GM10847 (cell line): ENCODE measurements around the gene SERINC2.

Experiments used
- POLR2A ChIP-seq: IDR thresholded peaks from 2 replicates; pipeline ENCODE4 v1.6.1; 2011; ENCODE audit not compliant: insufficient read length; ENCODE audit errors: extremely low read depth

The SERINC2 gene

DNA sequence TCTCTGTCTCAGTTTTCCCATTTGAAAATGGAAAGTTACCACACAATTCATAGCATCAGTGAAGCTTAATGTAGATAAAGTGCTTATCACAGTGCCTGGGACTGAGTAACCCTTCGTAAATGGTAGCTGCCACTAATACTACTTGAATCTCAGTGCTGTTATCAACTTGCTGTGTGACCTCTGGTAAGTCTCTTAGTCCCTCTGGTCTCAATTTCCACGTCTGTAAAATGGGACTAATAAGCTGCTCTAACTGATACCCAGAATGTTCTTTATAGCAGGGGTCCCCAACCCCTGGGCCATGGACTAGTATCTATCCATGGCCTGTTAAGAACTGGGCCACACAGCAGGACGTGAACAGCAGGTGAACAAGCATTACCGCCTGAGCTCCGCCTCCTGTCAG, 7.7 kb downstream of the SERINC2 start:
- TF ChIP-seq POLR2A, result no peak

DNA sequence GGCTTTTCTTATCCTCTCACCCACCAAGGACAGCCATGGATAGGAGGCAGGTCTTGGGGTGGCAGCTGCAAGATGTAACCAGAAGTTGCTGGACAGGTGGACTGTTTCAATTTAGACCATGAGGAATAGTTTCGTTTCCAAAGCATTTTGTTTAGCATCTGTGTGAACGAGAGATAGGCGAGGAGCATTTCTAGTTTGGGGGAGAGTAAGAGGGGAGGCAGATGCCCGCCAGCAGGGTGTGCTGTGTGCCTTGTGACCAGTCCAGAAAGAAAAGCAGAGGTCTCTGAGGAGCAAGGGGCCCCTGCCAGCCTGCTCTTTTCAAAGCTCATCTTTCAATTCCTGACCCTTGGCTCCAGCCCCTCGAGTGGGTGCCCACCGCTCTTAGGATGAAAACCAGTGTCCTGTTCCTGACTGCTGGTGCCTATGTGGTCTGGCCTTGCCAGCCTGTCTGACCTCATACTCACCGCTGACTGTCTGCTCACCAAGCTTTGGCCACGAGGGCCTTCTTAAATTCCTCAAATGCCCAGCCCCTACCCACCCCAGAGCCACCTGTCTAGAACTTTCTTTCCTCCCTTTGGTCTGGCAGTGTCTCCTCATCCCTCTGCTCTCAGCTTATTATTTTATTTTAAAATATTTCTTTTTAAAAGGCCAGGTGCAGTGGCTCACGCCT, 8.5 kb downstream of the SERINC2 start:
- TF ChIP-seq POLR2A, result no peak

DNA sequence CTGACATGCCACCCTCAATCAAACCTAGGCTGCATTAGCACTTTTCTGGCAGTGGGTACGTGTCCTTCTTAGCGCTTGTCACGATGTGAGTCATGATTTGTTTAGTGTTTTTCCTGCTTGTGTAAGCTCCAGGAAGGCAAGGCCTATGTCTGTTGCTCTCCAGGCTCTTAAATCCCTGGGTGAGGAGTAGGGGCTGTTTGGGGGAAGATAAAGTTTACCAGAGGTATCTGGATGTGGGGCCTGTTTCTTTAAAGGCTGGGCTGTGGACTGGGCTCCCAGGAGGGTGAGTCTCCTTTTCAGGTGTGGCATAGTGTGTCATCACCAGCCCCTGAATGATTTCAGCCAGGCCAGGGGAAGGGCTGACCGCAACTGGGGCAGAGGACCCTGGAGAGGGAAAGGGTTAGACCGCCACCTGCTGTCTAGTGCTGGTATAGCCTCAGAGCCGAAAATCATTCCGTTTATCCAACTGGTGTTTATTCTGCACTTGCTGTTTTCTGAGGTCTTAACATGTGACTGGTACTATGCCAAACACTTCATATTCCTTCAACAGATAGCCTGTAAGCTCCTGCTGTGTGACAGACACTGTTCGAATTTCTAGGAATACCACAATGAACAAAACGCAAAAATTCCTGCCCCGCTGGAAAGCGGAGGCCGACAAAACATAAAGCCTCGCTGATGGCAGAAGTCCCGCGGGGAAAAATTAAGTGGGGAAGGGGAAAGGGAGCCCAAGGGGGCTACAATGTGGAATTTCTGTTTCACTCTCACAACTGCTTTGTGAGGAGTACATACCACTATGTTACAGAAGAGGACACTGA, 9.7 kb downstream of the SERINC2 start:
- no peak for TF ChIP-seq POLR2A

DNA sequence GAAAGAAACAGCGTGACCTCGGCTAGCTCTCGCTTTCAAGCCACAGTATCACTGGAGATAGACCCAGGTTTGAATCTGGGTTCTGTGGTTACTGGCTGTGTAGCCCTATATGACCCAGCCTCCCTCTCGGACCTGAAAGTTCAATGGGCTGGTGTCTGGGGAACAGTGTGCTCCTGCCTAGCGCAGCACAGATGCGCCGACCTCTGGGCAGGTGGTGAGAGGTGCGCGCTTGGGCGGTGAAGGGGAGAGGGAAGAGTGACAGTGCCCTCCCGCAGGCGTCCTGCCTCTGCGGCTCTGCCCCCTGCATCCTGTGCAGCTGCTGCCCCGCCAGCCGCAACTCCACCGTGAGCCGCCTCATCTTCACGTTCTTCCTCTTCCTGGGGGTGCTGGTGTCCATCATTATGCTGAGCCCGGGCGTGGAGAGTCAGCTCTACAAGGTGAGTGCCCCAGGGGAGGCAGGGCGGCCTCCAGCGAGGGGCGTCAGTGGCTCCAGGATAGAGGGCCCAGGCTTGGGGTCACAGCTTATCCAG, 10.5 kb downstream of the SERINC2 start:
- TF ChIP-seq POLR2A, result peak; percentile 13

DNA sequence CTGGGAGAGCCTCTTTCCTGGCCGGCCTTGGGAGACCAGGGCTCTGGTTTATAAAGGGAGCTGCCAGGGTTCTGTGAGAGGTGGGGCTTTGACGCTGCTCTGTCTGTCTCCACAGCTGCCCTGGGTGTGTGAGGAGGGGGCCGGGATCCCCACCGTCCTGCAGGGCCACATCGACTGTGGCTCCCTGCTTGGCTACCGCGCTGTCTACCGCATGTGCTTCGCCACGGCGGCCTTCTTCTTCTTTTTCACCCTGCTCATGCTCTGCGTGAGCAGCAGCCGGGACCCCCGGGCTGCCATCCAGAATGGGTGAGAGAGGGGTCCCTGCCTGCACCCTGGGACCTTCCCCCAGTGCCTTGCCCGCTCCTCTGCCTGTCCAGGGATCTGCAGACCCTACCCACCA, 11.6 kb downstream of the SERINC2 start:
- TF ChIP-seq POLR2A, result no peak

DNA sequence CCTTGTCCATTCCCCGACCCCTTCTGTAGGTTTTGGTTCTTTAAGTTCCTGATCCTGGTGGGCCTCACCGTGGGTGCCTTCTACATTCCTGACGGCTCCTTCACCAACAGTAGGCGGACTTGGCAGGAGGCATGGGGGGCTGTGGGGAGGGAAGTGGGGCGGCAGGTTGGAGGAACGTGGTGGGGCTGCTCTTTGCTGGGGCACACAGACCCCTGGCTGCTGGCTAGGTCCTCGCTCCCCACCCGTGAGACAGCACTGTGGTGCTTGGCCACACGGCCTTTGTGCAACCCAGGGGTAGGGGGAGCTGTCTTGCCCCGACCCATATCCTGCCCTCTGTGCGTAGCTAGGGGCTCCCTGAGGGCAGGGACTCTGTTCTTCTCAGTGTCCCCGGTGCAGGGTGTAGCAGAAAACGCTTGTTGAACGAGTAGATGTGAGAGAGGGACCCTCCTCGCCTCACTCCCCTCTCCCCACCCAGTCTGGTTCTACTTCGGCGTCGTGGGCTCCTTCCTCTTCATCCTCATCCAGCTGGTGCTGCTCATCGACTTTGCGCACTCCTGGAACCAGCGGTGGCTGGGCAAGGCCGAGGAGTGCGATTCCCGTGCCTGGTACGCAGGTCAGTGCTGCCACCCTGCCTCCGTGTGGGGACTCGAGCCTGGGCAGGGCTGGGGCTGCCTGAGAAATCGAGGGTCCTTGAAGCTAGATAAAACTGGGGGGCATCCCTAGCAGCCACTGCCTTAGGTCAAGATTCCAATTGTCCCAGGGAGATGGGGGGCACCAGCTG, 12.5 kb downstream of the SERINC2 start:
- no peak for TF ChIP-seq POLR2A

DNA sequence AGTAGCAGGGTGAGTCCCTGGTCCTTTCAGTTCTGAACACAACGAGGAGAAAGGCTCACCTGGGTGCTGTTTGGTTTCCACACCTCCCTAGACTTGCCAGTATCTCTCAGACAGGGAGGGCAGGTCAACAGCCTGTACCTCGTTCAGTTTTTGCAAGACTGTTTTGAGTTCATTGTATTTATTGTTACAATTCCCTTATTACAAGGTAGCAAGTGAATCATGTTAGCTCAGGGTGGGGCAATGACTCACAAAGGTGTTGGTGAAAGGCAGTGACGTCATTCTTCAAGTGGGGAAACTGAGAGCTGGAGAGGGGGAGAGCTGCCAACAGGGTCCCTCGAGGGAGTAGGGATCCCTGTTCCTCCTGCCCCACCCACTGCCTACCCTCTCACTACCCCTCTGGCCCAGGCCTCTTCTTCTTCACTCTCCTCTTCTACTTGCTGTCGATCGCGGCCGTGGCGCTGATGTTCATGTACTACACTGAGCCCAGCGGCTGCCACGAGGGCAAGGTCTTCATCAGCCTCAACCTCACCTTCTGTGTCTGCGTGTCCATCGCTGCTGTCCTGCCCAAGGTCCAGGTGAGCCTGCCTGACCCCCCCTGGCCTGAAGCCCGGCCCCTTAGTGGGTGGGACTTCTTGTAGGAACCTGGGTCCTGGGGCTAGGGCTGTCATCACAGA, 13.4 kb downstream of the SERINC2 start:
- TF ChIP-seq POLR2A, result no peak

DNA sequence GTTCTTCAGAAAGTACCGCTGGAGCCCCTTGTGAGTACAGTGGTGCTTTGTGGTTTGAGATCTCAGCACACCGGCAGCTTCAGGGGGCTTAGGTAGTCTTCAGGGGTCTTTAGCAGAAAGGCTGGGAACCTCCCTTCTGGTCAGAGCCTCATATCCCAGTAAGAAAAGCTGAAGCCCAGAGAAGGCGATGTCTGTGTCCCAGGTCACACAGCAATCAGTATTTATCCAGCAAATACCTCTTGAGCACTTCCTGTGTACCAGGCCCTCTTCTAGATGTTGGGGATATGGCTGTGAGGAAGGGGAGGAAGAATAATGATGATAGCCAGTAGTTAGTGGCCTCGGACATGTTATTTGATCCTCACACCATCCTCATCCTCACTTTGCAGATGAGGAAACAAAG, 14.3 kb downstream of the SERINC2 start:
- no peak for TF ChIP-seq POLR2A

DNA sequence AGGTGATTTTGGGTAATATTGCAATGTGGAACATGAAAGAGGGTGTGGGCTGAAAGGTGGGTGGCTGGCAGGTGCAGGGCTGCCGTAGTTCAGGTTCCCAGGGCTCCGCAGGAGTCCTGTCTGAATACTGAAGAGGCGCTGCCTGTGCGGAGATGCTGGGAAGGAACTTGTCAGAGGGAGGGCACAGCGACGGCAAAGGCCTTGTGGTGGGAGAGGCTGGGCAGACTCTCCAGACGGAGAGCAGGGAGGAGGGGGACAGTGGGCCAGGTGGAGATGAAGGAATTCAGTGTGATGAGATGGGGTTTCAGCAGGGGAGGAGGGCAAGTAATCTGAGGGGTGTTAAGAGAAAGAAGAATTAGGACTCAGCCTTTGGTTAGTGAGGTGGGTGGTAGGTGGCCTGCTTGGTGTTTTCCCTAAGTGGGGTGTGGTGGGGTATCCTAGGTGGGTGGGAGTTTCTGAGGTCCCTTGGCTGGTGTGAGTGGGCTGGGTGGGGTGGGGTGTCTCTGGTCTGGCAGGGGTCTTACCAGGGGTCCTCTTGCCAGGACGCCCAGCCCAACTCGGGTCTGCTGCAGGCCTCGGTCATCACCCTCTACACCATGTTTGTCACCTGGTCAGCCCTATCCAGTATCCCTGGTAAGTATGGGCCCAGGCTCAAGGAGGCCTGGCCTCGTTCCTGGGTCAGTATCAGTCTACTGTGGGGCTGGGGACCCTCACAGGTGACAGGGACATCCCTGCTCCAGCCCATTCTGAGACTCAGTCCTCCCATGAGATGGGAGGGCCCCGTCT, 15.6 kb downstream of the SERINC2 start:
- no peak for TF ChIP-seq POLR2A

DNA sequence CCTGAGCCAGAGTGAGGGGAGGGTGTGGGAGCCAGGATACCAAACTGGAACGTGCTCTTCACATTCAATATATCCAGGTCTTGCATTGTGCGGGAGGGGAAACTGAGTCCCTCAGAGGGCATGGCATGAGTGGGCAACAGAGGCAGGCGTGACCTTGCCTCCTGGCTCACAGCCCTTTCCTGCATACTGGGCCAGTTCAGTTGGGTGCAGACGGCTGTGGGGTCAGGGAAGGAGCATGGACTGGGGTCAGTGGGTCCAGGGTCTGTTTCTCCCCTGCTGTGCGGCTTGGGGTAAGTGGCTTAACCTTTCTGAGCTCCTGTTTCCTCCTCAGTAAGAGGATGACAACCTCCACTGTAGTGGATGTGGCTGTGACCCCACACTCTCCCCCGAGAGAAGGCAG, 16.6 kb downstream of the SERINC2 start:
- TF ChIP-seq POLR2A, result no peak

DNA sequence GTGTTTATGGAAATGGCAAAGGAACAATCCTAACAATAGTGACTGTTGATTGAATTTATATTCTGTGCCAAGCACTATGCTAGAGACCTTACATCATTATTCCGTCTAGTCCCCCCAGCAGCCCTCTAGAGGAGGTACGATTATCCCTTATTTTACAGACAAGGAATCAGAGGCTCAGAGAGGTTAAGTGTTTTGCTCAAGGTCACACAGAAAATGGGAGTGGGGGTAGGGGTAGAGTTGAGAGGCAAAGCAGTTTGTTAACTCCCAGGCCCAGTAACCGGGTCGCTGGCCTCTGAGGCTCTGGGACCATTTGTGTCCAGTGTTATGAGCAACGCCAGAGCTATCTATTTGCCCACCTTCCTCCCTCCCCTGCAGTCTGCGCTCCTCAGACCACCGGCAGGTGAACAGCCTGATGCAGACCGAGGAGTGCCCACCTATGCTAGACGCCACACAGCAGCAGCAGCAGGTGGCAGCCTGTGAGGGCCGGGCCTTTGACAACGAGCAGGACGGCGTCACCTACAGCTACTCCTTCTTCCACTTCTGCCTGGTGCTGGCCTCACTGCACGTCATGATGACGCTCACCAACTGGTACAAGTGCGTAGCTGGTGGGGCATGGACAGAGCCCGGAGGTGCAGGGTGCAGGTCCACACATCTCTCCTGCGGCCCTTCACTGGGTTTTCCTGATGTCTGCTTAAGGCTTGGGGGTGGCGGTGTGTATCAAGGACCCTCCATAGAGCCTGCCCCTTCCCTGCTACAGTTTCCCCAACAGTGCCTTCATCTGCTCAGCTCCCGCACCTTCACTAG, 19.8 kb downstream of the SERINC2 start:
- no peak for TF ChIP-seq POLR2A

DNA sequence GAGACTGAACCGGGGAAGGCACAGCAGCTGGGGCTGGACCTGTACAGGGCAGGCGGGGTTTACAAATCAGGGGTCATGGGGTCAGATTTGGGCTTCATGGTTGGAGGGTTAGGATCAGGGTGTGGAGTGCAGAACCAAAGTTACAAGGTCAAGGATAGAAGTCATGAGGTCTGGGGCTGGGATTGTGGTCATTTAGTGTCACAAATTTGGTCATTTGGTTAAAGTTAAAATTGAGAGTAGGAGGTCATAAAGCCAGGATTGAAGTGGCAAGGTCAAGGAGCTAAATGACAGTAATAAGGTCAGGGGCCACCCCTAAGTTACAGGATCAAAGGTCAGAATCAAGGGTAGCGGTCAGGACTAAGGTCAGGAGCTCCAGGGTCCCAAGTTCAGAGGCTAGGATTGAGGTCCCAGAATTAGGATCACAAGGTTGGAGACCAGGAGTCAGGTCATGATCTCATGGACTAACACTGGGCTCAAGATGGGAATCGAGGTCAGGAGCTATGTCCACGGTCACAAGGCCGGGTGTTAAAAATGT, 20.4 kb downstream of the SERINC2 start:
- no peak for TF ChIP-seq POLR2A

DNA sequence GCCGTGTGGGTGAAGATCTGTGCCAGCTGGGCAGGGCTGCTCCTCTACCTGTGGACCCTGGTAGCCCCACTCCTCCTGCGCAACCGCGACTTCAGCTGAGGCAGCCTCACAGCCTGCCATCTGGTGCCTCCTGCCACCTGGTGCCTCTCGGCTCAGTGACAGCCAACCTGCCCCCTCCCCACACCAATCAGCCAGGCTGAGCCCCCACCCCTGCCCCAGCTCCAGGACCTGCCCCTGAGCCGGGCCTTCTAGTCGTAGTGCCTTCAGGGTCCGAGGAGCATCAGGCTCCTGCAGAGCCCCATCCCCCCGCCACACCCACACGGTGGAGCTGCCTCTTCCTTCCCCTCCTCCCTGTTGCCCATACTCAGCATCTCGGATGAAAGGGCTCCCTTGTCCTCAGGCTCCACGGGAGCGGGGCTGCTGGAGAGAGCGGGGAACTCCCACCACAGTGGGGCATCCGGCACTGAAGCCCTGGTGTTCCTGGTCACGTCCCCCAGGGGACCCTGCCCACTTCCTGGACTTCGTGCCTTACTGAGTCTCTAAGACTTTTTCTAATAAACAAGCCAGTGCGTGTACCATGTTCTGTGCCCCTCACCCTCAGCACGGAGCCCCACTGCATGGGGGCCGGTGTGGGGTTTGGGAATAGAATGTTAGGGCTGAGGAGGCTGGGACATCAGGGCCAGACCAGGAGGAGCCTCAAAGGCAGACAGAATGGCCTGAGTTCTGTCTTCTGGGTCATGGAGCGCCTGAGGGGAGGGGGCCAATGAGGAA, 21.3 kb downstream of the SERINC2 start:
- no peak for TF ChIP-seq POLR2A

DNA sequence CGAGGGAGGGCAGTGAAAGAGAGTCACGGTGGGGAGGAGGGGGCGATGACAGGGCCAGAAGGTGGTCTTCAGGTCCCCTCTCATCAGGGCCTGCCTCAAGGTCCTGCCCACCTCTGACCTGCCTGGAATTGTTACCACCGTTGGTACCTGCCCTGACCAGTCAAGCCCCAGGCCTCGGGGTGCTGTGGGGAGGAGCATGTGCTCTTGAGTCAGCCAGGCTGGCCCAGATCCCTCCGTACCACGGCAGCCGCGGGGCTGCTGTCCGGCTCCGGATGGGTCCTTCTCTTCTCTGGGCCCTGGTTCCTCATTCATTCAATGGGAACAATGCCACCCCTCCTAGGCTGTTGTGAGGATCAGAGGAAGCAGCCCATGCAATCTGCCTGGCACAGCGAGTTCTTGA, 22.0 kb downstream of the SERINC2 start:
- no peak for TF ChIP-seq POLR2A
